IPS DF 4.7 (cell line): Measurements from ENCODE around the gene OSBPL5.

Experiments used
- DNase-seq: peaks from one replicate; pipeline ENCODE4 v3.0.0-alpha.2; 2013; ENCODE audit warnings: low spot score; ENCODE audit errors: extremely low read depth

The OSBPL5 gene

GRCh38 chr11:3150726-3151125 lies 14.4 kb downstream of the OSBPL5 start:
- no peak for DNase-seq

GRCh38 chr11:3149852-3150188 lies 15.3 kb downstream of the OSBPL5 start:
- DNase-seq: no peak

GRCh38 chr11:3148990-3149851 lies 15.9 kb downstream of the OSBPL5 start:
- no peak for DNase-seq

- DNase-seq: no peak
These were observed 16.7 kb downstream of the OSBPL5 start for GRCh38 chr11:3148255-3148989.

- DNase-seq: no peak
These were observed 17.5 kb downstream of the OSBPL5 start for GRCh38 chr11:3147626-3148025.

- DNase-seq: no peak
These were observed 17.9 kb downstream of the OSBPL5 start for GRCh38 chr11:3147257-3147619.

GRCh38 chr11:3146612-3147256 lies 18.4 kb downstream of the OSBPL5 start:
- DNase-seq: no peak

GRCh38 chr11:3145206-3145520 lies 19.9 kb downstream of the OSBPL5 start:
- DNase-seq: no peak

- DNase-seq: no peak
These were observed 20.6 kb downstream of the OSBPL5 start for GRCh38 chr11:3144296-3145205.

- no peak for DNase-seq
These were observed 21.8 kb downstream of the OSBPL5 start for GRCh38 chr11:3143136-3143880.

- no peak for DNase-seq
These were observed 24.9 kb downstream of the OSBPL5 start for GRCh38 chr11:3140291-3140603.

- no peak for DNase-seq
These were observed 25.4 kb downstream of the OSBPL5 start for GRCh38 chr11:3139481-3140290.

- no peak for DNase-seq
These were observed 26.0 kb downstream of the OSBPL5 start for GRCh38 chr11:3139086-3139440.

- DNase-seq: no peak
These were observed 26.7 kb downstream of the OSBPL5 start for GRCh38 chr11:3138178-3139085.

GRCh38 chr11:3137486-3138177 lies 27.5 kb downstream of the OSBPL5 start:
- DNase-seq: no peak

GRCh38 chr11:3136546-3137455 lies 28.3 kb downstream of the OSBPL5 start:
- DNase-seq: no peak
